Endothelial cell of umbilical vein (primary cell): ENCODE results near the gene MARK2.

ENCODE experiments used
- EZH2 ChIP-seq: IDR thresholded peaks from 2 replicates; pipeline ENCODE4 v1.6.1; 2012; ENCODE audit warnings: borderline replicate concordance, low read depth, mild to moderate bottlenecking, moderate library complexity, low read length, inconsistent platforms; ENCODE audit not compliant: severe bottlenecking
- POLR2A ChIP-seq: IDR thresholded peaks from 2 replicates; pipeline ENCODE4 v1.6.1; 2012; ENCODE audit warnings: low read depth, mild to moderate bottlenecking, control low read depth, low read length
- POLR2AphosphoS5 ChIP-seq: IDR thresholded peaks from 2 replicates; pipeline ENCODE4 v1.6.1; 2012; ENCODE audit warnings: low read depth, mild to moderate bottlenecking, control low read depth, low read length, moderate library complexity; ENCODE audit not compliant: insufficient read depth
- TF ChIP-seq, protein P1 (sequence below), 2 donors: IDR thresholded peaks; 1 replicate in 1 of 2; 2 replicates in 1 of 2; pipeline ENCODE4 v1.5.1; 2011; ENCODE audit warnings: low read length in 2 of 2, mild to moderate bottlenecking in 2 of 2, moderate library complexity in 2 of 2, control low read depth in 1 of 2, inconsistent platforms in 1 of 2, low read depth in 1 of 2; ENCODE audit not compliant: insufficient read depth in 1 of 2; ENCODE audit errors: extremely low read depth in 1 of 2

DNA sequence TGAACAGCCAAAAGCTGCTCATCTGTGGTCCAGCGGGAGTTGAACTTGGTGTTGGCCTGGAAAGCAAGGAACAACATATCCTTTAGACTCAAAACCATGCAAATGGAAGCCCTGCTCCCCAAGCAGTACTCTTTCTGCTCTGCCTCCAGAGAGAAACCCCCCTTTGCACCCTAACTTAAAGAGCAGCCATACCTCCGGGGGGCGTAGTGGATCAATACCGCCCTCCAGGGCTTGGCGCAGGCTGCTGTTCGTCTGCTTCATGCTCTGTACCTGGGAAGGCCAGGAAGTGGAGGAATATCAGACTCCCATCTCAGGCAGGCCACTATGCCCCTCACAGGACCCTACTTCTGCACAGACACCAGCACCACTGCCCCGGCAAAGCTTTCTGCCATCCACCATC lies 73.8 kb downstream of the MARK2 start:
- TF ChIP-seq, protein P1, sequence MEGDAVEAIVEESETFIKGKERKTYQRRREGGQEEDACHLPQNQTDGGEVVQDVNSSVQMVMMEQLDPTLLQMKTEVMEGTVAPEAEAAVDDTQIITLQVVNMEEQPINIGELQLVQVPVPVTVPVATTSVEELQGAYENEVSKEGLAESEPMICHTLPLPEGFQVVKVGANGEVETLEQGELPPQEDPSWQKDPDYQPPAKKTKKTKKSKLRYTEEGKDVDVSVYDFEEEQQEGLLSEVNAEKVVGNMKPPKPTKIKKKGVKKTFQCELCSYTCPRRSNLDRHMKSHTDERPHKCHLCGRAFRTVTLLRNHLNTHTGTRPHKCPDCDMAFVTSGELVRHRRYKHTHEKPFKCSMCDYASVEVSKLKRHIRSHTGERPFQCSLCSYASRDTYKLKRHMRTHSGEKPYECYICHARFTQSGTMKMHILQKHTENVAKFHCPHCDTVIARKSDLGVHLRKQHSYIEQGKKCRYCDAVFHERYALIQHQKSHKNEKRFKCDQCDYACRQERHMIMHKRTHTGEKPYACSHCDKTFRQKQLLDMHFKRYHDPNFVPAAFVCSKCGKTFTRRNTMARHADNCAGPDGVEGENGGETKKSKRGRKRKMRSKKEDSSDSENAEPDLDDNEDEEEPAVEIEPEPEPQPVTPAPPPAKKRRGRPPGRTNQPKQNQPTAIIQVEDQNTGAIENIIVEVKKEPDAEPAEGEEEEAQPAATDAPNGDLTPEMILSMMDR (IDR thresholded peaks at IDR 0.05; ENCODE audit: extremely low read depth in 1 of 2, insufficient read depth in 1 of 2, low read depth in 1 of 2, low read length in 2 of 2) = no peak
- no peak for TF ChIP-seq POLR2A
- TF ChIP-seq EZH2 = no peak
- no peak for TF ChIP-seq POLR2AphosphoS5
